Measurements from ENCODE around the gene FAS.

Gene FAS

GRCh38 chr10:88941026-88941425 lies 49.6 kb upstream of the FAS start (continued):
- TF ChIP-seq ZBTB10 (tag by site-specific recombination; IDR thresholded peaks at IDR 0.05) (no peak), ZNF549 (tag by site-specific recombination; IDR thresholded peaks at IDR 0.05) (no peak), ZFP3 (tag by site-specific recombination; IDR thresholded peaks at IDR 0.05; ENCODE audit: low read depth) (no peak), ZNF658 (tag by site-specific recombination; IDR thresholded peaks at IDR 0.05) (no peak)
- TF ChIP-seq, protein P1, sequence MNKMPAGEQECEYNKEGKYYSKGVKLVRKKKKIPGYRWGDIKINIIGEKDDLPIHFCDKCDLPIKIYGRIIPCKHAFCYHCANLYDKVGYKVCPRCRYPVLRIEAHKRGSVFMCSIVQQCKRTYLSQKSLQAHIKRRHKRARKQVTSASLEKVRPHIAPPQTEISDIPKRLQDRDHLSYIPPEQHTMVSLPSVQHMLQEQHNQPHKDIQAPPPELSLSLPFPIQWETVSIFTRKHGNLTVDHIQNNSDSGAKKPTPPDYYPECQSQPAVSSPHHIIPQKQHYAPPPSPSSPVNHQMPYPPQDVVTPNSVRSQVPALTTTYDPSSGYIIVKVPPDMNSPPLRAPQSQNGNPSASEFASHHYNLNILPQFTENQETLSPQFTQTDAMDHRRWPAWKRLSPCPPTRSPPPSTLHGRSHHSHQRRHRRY (tag by site-specific recombination; IDR thresholded peaks at IDR 0.05), result no peak

DNA sequence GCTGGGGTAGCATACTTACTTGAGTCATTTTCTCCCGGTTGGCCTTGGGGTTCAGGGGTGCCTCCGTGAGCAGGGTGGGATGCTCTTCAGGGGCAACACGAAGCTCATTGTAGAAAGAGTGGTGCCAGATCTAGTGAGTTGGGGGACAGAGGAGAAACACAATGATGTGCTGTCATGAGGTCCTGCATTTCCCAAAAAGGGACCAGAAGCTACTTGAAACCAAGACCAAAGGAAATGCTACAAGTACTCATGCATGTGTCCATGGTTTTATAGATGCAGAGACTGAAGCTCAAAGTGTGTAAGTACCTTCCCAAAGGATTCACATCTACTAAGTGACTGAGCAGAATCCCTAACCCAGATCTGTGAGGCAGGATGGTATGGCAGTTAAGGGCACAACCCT lies 46.8 kb upstream of the FAS start:
- TF ChIP-seq ZNF692 (tag by site-specific recombination; IDR thresholded peaks at IDR 0.05) (no peak), GLIS1 (tag by site-specific recombination; IDR thresholded peaks at IDR 0.05) (no peak), HOXD13 (CRISPR knock-in tag; IDR thresholded peaks at IDR 0.05; ENCODE audit: borderline replicate concordance) (no peak), ZFHX2 (tag by site-specific recombination; conservative IDR thresholded peaks at IDR 0.05) (no peak), YY2 (tag by site-specific recombination; IDR thresholded peaks at IDR 0.05) (no peak), GLI2 (tag by site-specific recombination; IDR thresholded peaks at IDR 0.05; ENCODE audit: borderline replicate concordance, low read depth) (no peak), ZNF248 (tag by site-specific recombination; IDR thresholded peaks at IDR 0.05) (no peak), SETDB1 (IDR thresholded peaks at IDR 0.05; ENCODE audit: insufficient read length, low read length) (no peak), ZNF501 (tag by site-specific recombination; IDR thresholded peaks at IDR 0.05) (no peak), ZNF274 (IDR thresholded peaks at IDR 0.05; ENCODE audit: low read length) (no peak), ZNF274 (tag by site-specific recombination; IDR thresholded peaks at IDR 0.05; ENCODE audit: borderline replicate concordance) (no peak), EGR2 (tag by site-specific recombination; IDR thresholded peaks at IDR 0.05; ENCODE audit: low read depth) (no peak), IKZF3 (tag by site-specific recombination; IDR thresholded peaks at IDR 0.05) (no peak), ZNF146 (tag by site-specific recombination; IDR thresholded peaks at IDR 0.05) (no peak), ZNF266 (tag by site-specific recombination; IDR thresholded peaks at IDR 0.05; ENCODE audit: low read depth) (no peak), HOXA7 (CRISPR knock-in tag; IDR thresholded peaks at IDR 0.05; ENCODE audit: borderline replicate concordance) (no peak), WT1 (tag by site-specific recombination; IDR thresholded peaks at IDR 0.05) (no peak), ZNF404 (tag by site-specific recombination; IDR thresholded peaks at IDR 0.05) (no peak), ZNF174 (tag by site-specific recombination; IDR thresholded peaks at IDR 0.05) (no peak), ZNF558 (tag by site-specific recombination; IDR thresholded peaks at IDR 0.05) (no peak), REPIN1 (tag by site-specific recombination; IDR thresholded peaks at IDR 0.05; ENCODE audit: low read depth) (no peak)
- Histone ChIP-seq H3K4me3 (ENCODE audit: low read depth, low read length) (no peak overlapping the region), H3K4me1 (ENCODE audit: control insufficient read depth, insufficient read depth, low read length) (no peaks in the 10 kb centered on the region), H3K9me3 (ENCODE audit: control insufficient read depth, insufficient read depth, low read depth, low read length) (no peaks in the 10 kb centered on the region), H3K27ac (ENCODE audit: extremely low read depth, low read depth, low read length) (no peak overlapping the region), H3K36me3 (ENCODE audit: control insufficient read depth in 2 of 2, insufficient read depth in 1 of 2, low read length in 2 of 2) (peaks cover 0 to 46% of the 10 kb centered on the region in 2 experiments; a peak in 1 of 3 replicates)
- ChIA-PET POLR2A (no interaction called here), CTCF (interaction anchor here (0.6 to 2.4 kb wide), 7 partner anchors 11 to 272 kb away, joined by 3 to 14 read pairs (median 3); no protein-coding TSS in a partner anchor)
